ENCODE measurements around the gene FERMT3.
A peak's percentile ranks its signal among the peaks of the same experiment; 100 is the strongest.

The FERMT3 gene

GRCh38 chr11:64180891-64181290 is 25.6 kb upstream of the FERMT3 start:
- Histone ChIP-seq H3K27me3 (ENCODE audit: control insufficient read depth, insufficient read depth, low read length) (no peaks in the 10 kb centered on the region), H3K9ac (no peak overlapping the region), H3K4me3 (ENCODE audit: low read depth, low read length) (no peak overlapping the region), H3K4me2 (ENCODE audit: low read length) (no peak overlapping the region), H3K9me3 (ENCODE audit: control insufficient read depth, low read length) (no peaks in the 10 kb centered on the region), H3K36me3 (ENCODE audit: control insufficient read depth, insufficient read depth, low read length) (no peaks in the 10 kb centered on the region), H3K27ac (no peak overlapping the region), H2AFZ (no peak overlapping the region), H3K4me1 (peaks cover 4% of the 10 kb centered on the region), H3K79me2 (no peaks in the 10 kb centered on the region)
- TF ChIP-seq CTCF (IDR thresholded peaks at IDR 0.05), result no peak

- H2AFZ ChIP-seq, result peak overlapping the region; percentile 34
- H3K4me1 ChIP-seq, result peaks cover 4% of the 10 kb centered on the region
- no peaks in the 10 kb centered on the region for H3K27me3 ChIP-seq (ENCODE audit: control insufficient read depth, insufficient read depth, low read length)
- no peak for TF ChIP-seq CTCF (IDR thresholded peaks at IDR 0.05)
- H3K36me3 ChIP-seq (ENCODE audit: control insufficient read depth, insufficient read depth, low read length), result no peaks in the 10 kb centered on the region
- no peak overlapping the region for H3K9ac ChIP-seq
- peak overlapping the region; percentile 33 for H3K27ac ChIP-seq
- H3K4me2 ChIP-seq (ENCODE audit: low read length), result peak overlapping the region; percentile 50
- H3K9me3 ChIP-seq (ENCODE audit: control insufficient read depth, low read length), result no peaks in the 10 kb centered on the region
- peak overlapping the region; percentile 17 for H3K4me3 ChIP-seq (ENCODE audit: low read depth, low read length)
- H3K79me2 ChIP-seq, result peaks cover 1% of the 10 kb centered on the region
These were observed 24.8 kb upstream of the FERMT3 start for GRCh38 chr11:64181506-64182411.

- H3K27me3 ChIP-seq (ENCODE audit: control insufficient read depth, insufficient read depth, low read length), result no peaks in the 10 kb centered on the region
- H3K4me2 ChIP-seq (ENCODE audit: low read length), result no peak overlapping the region
- TF ChIP-seq CTCF (IDR thresholded peaks at IDR 0.05), result no peak
- H3K36me3 ChIP-seq (ENCODE audit: control insufficient read depth, insufficient read depth, low read length), result no peaks in the 10 kb centered on the region
- H3K27ac ChIP-seq, result no peak overlapping the region
- no peak overlapping the region for H3K9ac ChIP-seq
- H3K4me1 ChIP-seq, result peaks cover 4% of the 10 kb centered on the region
- H3K9me3 ChIP-seq (ENCODE audit: control insufficient read depth, low read length), result no peaks in the 10 kb centered on the region
- H3K79me2 ChIP-seq, result peaks cover 3% of the 10 kb centered on the region
- no peak overlapping the region for H2AFZ ChIP-seq
- H3K4me3 ChIP-seq (ENCODE audit: low read depth, low read length), result no peak overlapping the region
These were observed 22.6 kb upstream of the FERMT3 start for GRCh38 chr11:64183890-64184289.

GRCh38 chr11:64185175-64185692 is 21.3 kb upstream of the FERMT3 start:
- Histone ChIP-seq H3K27me3 (ENCODE audit: control insufficient read depth, insufficient read depth, low read length) (no peaks in the 10 kb centered on the region), H3K36me3 (ENCODE audit: control insufficient read depth, insufficient read depth, low read length) (no peaks in the 10 kb centered on the region), H3K79me2 (peaks cover 3% of the 10 kb centered on the region), H3K4me2 (ENCODE audit: low read length) (peak overlapping the region; percentile 83), H3K9me3 (ENCODE audit: control insufficient read depth, low read length) (no peaks in the 10 kb centered on the region), H3K27ac (peak overlapping the region; percentile 75), H2AFZ (peak overlapping the region; percentile 81), H3K9ac (no peak overlapping the region), H3K4me1 (peaks cover 4% of the 10 kb centered on the region), H3K4me3 (ENCODE audit: low read depth, low read length) (peak overlapping the region; percentile 85)
- TF ChIP-seq CTCF (IDR thresholded peaks at IDR 0.05), result no peak

All from parathyroid adenoma (tissue), 2 donors.